ENCODE data around the gene RTEL1. TPM values are rescaled to one million over a fixed set of nuclear protein-coding genes. Genes with fewer than 3 reads are reported as not detected.

RTEL1 gene
- total RNA-seq, 1 experiment from 2014 or later = 58.0 TPM

DNA sequence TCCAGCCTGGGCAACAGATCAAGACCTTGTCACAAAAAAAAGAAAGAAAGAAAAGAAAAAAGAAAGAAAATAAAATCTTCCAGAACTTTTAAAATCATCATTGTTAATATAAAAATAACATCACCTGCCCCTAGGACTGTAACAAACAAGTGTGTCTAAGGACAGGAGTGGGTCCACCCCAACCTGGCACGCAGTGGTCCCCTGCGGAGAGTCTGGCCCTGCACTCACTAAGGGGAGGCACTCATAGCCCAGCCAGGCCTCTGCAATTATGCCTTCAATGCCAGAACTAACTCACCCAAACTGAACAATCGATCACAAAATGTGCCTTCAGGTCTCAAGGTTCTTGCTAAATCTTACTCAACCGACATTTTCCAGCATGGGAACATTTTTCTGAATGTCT lies 36.0 kb upstream of the RTEL1 start:
- no peak overlapping the region for H3K9ac ChIP-seq (ENCODE audit: low read length)
- no TSS peak for BruUV-seq (replicated peaks)
- POLR2A ChIA-PET = no interaction called here

DNA sequence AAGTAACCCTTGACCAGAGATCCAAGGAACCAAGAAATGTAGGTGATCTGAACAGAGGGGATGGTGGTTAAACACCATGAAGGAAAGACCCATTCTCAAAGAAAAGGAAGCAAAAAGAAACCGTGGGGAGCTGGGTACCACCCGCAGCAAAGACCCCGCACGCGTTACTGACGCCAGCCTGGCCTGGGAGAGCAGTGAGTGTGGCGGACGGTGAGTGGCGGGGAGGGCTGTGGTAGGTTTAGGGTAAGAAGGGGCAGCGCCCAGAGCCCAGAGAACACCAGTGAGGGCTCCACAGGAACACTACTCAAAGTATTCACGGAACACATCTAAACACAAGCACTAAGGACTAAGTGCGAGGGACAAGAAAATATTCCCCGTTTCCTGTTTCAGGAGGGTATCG lies 35.4 kb upstream of the RTEL1 start:
- DNase-seq (ENCODE audit: low read depth, low spot score) = no peak
- Histone ChIP-seq H3K9me2 (ENCODE audit: insufficient read depth) (no peaks in the 10 kb centered on the region), H3K36me3 (ENCODE audit: control insufficient read depth in 1 of 2, insufficient read depth in 2 of 2, low read length in 2 of 2) (peaks cover 4% of the 10 kb centered on the region in 2 experiments; a peak in 3 of 4 replicates), H3K27me3 (ENCODE audit: insufficient read depth, low read length) (no peaks in the 10 kb centered on the region), H3K4me2 (ENCODE audit: low read length) (no peak overlapping the region), H3K27ac (ENCODE audit: low read depth, low read length) (no peak overlapping the region), H3K9me3 (ENCODE audit: control insufficient read depth in 1 of 2, insufficient read depth in 1 of 2, low read depth in 1 of 2, low read length in 2 of 2) (no peaks in the 10 kb centered on the region), H3K79me2 (ENCODE audit: insufficient read depth, low read length) (peaks cover 55% of the 10 kb centered on the region), H3K9ac (ENCODE audit: low read length) (no peak overlapping the region), H4K20me1 (ENCODE audit: insufficient read depth) (no peaks in the 10 kb centered on the region), H2AFZ (ENCODE audit: low read depth, low read length, poor library complexity, severe bottlenecking) (no peak overlapping the region), H3K4me1 (ENCODE audit: control insufficient read depth in 1 of 2, insufficient read depth in 2 of 2, low read length in 2 of 2) (peaks cover 4 to 13% of the 10 kb centered on the region in 2 experiments), H3K4me3 (replicated peaks in 1 of 2; ENCODE audit: low read depth in 1 of 2, low read length in 2 of 2) (no peak overlapping the region)
- RAD21 ChIA-PET (ENCODE audit: low non-redundant PET in 1 of 2, low total read pairs in 2 of 2, uncharacterized antibody in 2 of 2, unreplicated experiment in 2 of 2) = no interaction called here
- intact Hi-C loops (cut with micrococcal nuclease) = loop anchor here (10.0 kb wide), 1 partner anchor 48 kb away; the partner anchor contains the start of gene HELZ2
- no peak for TF ChIP-seq POLR2A (IDR thresholded peaks at IDR 0.05; ENCODE audit: borderline replicate concordance, extremely low read depth, insufficient read depth, insufficient read length)
- no peak for TF ChIP-seq YY1 (IDR thresholded peaks at IDR 0.05; ENCODE audit: extremely low read depth, insufficient replicate concordance, low read depth, low read length)
- no peak for TF ChIP-seq EZH2 (IDR thresholded peaks at IDR 0.05)
- TF ChIP-seq, protein P1, sequence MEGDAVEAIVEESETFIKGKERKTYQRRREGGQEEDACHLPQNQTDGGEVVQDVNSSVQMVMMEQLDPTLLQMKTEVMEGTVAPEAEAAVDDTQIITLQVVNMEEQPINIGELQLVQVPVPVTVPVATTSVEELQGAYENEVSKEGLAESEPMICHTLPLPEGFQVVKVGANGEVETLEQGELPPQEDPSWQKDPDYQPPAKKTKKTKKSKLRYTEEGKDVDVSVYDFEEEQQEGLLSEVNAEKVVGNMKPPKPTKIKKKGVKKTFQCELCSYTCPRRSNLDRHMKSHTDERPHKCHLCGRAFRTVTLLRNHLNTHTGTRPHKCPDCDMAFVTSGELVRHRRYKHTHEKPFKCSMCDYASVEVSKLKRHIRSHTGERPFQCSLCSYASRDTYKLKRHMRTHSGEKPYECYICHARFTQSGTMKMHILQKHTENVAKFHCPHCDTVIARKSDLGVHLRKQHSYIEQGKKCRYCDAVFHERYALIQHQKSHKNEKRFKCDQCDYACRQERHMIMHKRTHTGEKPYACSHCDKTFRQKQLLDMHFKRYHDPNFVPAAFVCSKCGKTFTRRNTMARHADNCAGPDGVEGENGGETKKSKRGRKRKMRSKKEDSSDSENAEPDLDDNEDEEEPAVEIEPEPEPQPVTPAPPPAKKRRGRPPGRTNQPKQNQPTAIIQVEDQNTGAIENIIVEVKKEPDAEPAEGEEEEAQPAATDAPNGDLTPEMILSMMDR (IDR thresholded peaks at IDR 0.05 in 2 of 3, conservative IDR thresholded peaks at IDR 0.05 in 1 of 3; ENCODE audit: borderline replicate concordance in 1 of 3, insufficient read depth in 1 of 3, low read depth in 2 of 3, low read length in 2 of 3) = no peak
- BruUV-seq (replicated peaks) = no TSS peak
- POLR2A ChIA-PET = no interaction called here
- CTCF ChIA-PET = no interaction called here
- no peak for ATAC-seq

More for the DNA sequence above, 36.0 kb upstream of the RTEL1 start:
- H3K36me3 ChIP-seq (ENCODE audit: control insufficient read depth in 1 of 2, insufficient read depth in 2 of 2, low read length in 2 of 2) = peaks cover 4 to 7% of the 10 kb centered on the region in 2 experiments; a peak in 3 of 4 replicates
- ChIA-PET RAD21 (ENCODE audit: low non-redundant PET in 1 of 2, low total read pairs in 2 of 2, uncharacterized antibody in 2 of 2, unreplicated experiment in 2 of 2) (interaction anchor here in 1 of 2 experiments (0.8 kb wide), 1 partner anchor 12 kb away, joined by 4 read pairs; no protein-coding TSS in a partner anchor), CTCF (no interaction called here)
- ATAC-seq (no peak), DNase-seq (ENCODE audit: low read depth, low spot score) (no peak)
- TF ChIP-seq SIN3A (IDR thresholded peaks at IDR 0.05; ENCODE audit: low read depth) = no peak
- no peak for TF ChIP-seq SRF (IDR thresholded peaks at IDR 0.05; ENCODE audit: low read depth)
- TF ChIP-seq, protein P1 (IDR thresholded peaks at IDR 0.05 in 2 of 3, conservative IDR thresholded peaks at IDR 0.05 in 1 of 3; ENCODE audit: borderline replicate concordance in 1 of 3, insufficient read depth in 1 of 3, low read depth in 2 of 3, low read length in 2 of 3) = no peak
- H4K20me1 ChIP-seq (ENCODE audit: insufficient read depth) = no peaks in the 10 kb centered on the region
- no peak overlapping the region for H3K4me2 ChIP-seq (ENCODE audit: low read length)
- intact Hi-C loops (cut with micrococcal nuclease) = loop anchor here (10.0 kb wide), 1 partner anchor 47 kb away; the partner anchor contains the start of gene HELZ2
- H3K79me2 ChIP-seq (ENCODE audit: insufficient read depth, low read length) = peaks cover 48% of the 10 kb centered on the region
- H3K4me3 ChIP-seq (replicated peaks in 1 of 2; ENCODE audit: low read depth in 1 of 2, low read length in 2 of 2) = no peak overlapping the region
- H3K27ac ChIP-seq (ENCODE audit: low read depth, low read length) = no peak overlapping the region
- no peaks in the 10 kb centered on the region for H3K9me3 ChIP-seq (ENCODE audit: control insufficient read depth in 1 of 2, insufficient read depth in 1 of 2, low read depth in 1 of 2, low read length in 2 of 2)
- H3K4me1 ChIP-seq (ENCODE audit: control insufficient read depth in 1 of 2, insufficient read depth in 2 of 2, low read length in 2 of 2) = peaks cover 4 to 13% of the 10 kb centered on the region in 2 experiments
- no peaks in the 10 kb centered on the region for H3K27me3 ChIP-seq (ENCODE audit: insufficient read depth, low read length)
- H2AFZ ChIP-seq (ENCODE audit: low read depth, low read length, poor library complexity, severe bottlenecking) = no peak overlapping the region
- no peaks in the 10 kb centered on the region for H3K9me2 ChIP-seq (ENCODE audit: insufficient read depth)

All from HCT116 (cell line).